Smooth muscle cell (in vitro differentiated cells): ENCODE measurements around the gene OSR1. TPM values are rescaled to one million over a fixed set of nuclear protein-coding genes. Genes with fewer than 3 reads are reported as not detected.
A peak's percentile ranks its signal among the peaks of the same experiment; 100 is the strongest.

Source experiments
- DNase-seq: peaks from one replicate; lab custom pipeline; 2025; ENCODE audit not compliant: unreplicated experiment; lab: John Stamatoyannopoulos, UW
- H2AFZ ChIP-seq: fragments of 200-600 bp; sonication (generic); 2 replicates; pipeline ENCODE4 v1.6.0; 2016; ENCODE audit warnings: antibody characterized with exemption, low read depth, mild to moderate bottlenecking
- H3F3A ChIP-seq: fragments of 200-600 bp; sonication (generic); 2 replicates; pipeline ENCODE4 v1.6.0; 2017; ENCODE audit warnings: antibody characterized with exemption, low read depth
- H3K27ac ChIP-seq: fragments of 200-600 bp; sonication (generic); 2 replicates; pipeline ENCODE4 v1.5.1; 2016; ENCODE audit warnings: low read depth, mild to moderate bottlenecking
- H3K27me3 ChIP-seq: fragments of 200-600 bp; sonication (generic); 2 replicates; pipeline ENCODE4 v1.6.1; 2016; ENCODE audit warnings: low read depth, mild to moderate bottlenecking
- H3K36me3 ChIP-seq: fragments of 200-600 bp; sonication (generic); 2 replicates; pipeline ENCODE4 v1.5.1; 2016; ENCODE audit warnings: low read depth
- H3K4me1 ChIP-seq: fragments of 200-600 bp; sonication (generic); 2 replicates; pipeline ENCODE4 v1.5.1; 2016; ENCODE audit warnings: low read depth
- H3K4me2 ChIP-seq: fragments of 200-600 bp; sonication (generic); 2 replicates; pipeline ENCODE4 v1.6.0; 2016; ENCODE audit warnings: mild to moderate bottlenecking
- H3K4me3 ChIP-seq: fragments of 200-600 bp; sonication (generic); 2 replicates; pipeline ENCODE4 v1.5.1; 2016; ENCODE audit warnings: mild to moderate bottlenecking
- H3K79me2 ChIP-seq: fragments of 200-600 bp; sonication (generic); 2 replicates; pipeline ENCODE4 v1.6.0; 2016; ENCODE audit warnings: low read depth, mild to moderate bottlenecking
- H3K9ac ChIP-seq: fragments of 200-600 bp; sonication (generic); 2 replicates; pipeline ENCODE4 v1.6.0; 2016; ENCODE audit warnings: low read depth
- H3K9me3 ChIP-seq: fragments of 200-600 bp; sonication (generic); replicated peaks from 2 replicates; pipeline ENCODE4 v1.5.1; 2016; ENCODE audit warnings: low read depth
- H4K20me1 ChIP-seq: fragments of 200-600 bp; sonication (generic); 2 replicates; pipeline ENCODE4 v1.6.0; 2016; ENCODE audit warnings: low read depth
- WGBS: methylation state at CpG from one replicate; pipeline ENCODE4 v1.1.7; 2016; ENCODE audit warnings: low lambda C conversion rate; 5-methylcytosine and 5-hydroxymethylcytosine counted together
- polyA plus RNA-seq: library from polyadenylated mRNA; unstranded; fragments of >200 nt; fragmentation: Nextera tagmentation; extraction: Ambion mirVana; gene quantifications from 2 replicates; pipeline ENCODE4 v1.2.1, GENCODE V29; 2016
- total RNA-seq: library from RNA; depleted of rRNA; stranded (reverse); fragments of >200 nt; gene quantifications from 2 replicates; pipeline ENCODE4 v1.2.3, GENCODE V29; 2014
- TF ChIP-seq, protein P1 (sequence below): fragments of 200-600 bp; sonication (generic); IDR thresholded peaks from 2 replicates; pipeline ENCODE4 v1.5.1; 2017; ENCODE audit warnings: borderline replicate concordance, mild to moderate bottlenecking, antibody characterized with exemption; ENCODE audit not compliant: insufficient read depth, poor library complexity, severe bottlenecking

The OSR1 gene
- total and polyA plus RNA-seq, 2 experiments from 2014 or later, result 0.85 to 1.4 TPM

DNA sequence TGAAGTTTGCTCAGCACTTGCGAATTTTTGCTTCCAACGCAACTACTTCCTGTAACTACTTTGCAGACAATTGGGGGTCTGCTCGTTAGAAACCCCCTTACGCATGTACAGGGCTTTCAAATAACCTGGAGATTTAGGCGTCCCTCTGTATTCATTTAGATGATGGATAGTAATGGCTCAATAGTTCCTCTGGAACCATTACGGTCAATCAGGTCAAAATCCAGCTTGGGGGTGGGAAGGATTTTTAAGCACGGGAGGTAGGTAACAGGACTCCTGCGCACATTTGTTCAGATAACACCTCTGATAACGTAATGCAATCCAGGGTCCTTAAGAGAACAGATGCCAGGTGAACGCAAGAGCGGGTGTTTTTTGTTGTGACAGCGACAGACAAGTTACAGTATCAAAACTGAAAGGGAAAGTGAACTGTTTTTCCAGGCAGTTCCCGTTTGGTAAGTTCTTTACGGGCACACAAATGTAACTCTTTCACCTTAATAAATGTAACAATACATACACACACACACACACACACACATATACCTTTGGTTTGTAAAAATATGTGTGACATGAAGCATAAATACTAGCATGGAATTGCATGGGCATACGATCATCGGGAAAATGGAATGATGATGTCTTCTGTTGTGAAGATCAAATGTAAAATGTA, 3.8 kb upstream of the OSR1 start:
- Histone ChIP-seq H3K9ac (no peak overlapping the region), H3K4me1 (peaks cover 15% of the 10 kb centered on the region), H3K79me2 (no peaks in the 10 kb centered on the region), H3K4me2 (peak overlapping the region; percentile 93), H3K9me3 (no peaks in the 10 kb centered on the region), H3K4me3 (peak overlapping the region; percentile 68), H2AFZ (peak overlapping the region; percentile 82), H3K36me3 (no peaks in the 10 kb centered on the region), H3K27ac (no peak overlapping the region), H3K27me3 (peaks cover 75% of the 10 kb centered on the region), H4K20me1 (no peaks in the 10 kb centered on the region), H3F3A (no peaks in the 10 kb centered on the region)
- WGBS, result 32% methylated on average over 16 of the region's 16 CpGs
- DNase-seq, result no peak
- TF ChIP-seq, protein P1, sequence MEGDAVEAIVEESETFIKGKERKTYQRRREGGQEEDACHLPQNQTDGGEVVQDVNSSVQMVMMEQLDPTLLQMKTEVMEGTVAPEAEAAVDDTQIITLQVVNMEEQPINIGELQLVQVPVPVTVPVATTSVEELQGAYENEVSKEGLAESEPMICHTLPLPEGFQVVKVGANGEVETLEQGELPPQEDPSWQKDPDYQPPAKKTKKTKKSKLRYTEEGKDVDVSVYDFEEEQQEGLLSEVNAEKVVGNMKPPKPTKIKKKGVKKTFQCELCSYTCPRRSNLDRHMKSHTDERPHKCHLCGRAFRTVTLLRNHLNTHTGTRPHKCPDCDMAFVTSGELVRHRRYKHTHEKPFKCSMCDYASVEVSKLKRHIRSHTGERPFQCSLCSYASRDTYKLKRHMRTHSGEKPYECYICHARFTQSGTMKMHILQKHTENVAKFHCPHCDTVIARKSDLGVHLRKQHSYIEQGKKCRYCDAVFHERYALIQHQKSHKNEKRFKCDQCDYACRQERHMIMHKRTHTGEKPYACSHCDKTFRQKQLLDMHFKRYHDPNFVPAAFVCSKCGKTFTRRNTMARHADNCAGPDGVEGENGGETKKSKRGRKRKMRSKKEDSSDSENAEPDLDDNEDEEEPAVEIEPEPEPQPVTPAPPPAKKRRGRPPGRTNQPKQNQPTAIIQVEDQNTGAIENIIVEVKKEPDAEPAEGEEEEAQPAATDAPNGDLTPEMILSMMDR, result no peak

DNA sequence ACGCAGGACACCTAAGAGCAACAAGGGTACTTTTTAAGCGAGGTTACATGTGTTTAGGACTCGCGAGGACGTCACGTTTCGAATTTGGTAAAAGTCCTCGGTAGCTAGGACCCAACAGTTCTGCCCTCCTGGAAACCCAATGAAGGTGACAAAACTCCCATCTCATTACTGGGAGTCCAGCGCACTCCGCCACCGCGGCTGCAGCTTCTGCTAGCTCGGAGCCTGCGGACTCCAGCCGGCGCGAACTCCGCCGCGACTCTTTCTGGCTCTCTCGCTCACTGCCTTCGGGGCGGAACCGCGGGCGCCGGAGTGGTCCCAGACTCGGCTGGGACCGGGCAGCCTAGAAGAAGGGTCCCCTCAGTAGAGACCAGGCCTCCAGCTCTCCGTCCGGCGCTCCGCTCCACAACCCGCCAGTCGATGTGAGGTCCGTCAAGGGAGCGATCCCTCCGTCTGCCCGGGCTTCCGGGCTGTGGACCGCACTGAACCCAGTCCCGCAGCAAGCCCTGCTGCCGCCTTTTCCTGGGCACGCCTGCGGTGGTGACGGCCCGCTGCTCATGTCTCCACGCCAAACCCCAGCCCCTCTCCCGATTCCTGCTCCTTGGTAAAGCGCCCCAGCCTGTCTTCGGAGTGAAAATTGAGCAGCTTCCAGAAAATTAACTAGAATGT, 3.0 kb upstream of the OSR1 start:
- no peaks in the 10 kb centered on the region for H3K79me2 ChIP-seq
- H2AFZ ChIP-seq, result peak overlapping the region; percentile 82
- TF ChIP-seq, protein P1, result no peak
- no peaks in the 10 kb centered on the region for H3K36me3 ChIP-seq
- peaks cover 83% of the 10 kb centered on the region for H3K27me3 ChIP-seq
- 8% methylated on average over 50 of the region's 51 CpGs for WGBS
- H3K27ac ChIP-seq, result no peak overlapping the region
- DNase-seq, result no peak
- H3F3A ChIP-seq, result no peaks in the 10 kb centered on the region
- peak overlapping the region; percentile 93 for H3K4me2 ChIP-seq
- no peaks in the 10 kb centered on the region for H3K9me3 ChIP-seq
- peak overlapping the region; percentile 68 for H3K4me3 ChIP-seq
- H4K20me1 ChIP-seq, result no peaks in the 10 kb centered on the region
- no peak overlapping the region for H3K9ac ChIP-seq
- peaks cover 19% of the 10 kb centered on the region for H3K4me1 ChIP-seq

DNA sequence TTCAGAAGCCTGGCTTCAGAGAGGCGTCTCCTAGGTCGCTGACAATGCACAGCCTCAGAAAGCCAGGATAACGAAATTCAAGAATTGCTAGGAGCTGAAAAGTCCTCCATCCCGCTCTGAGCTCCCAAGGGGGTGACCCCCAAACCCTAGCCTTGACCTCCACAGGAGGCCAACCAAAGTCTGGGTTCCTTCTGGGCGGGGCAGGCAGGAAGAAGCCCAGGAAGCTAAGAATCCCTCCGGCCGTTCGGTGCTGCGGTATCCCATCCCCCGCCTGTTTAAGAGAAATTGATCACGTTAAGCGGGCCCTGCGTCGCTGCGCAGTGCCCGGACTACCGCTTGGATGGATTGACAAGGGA, 2.5 kb upstream of the OSR1 start:
- no peak overlapping the region for H3K9ac ChIP-seq
- H4K20me1 ChIP-seq, result no peaks in the 10 kb centered on the region
- no peaks in the 10 kb centered on the region for H3K9me3 ChIP-seq
- H3K4me3 ChIP-seq, result peak overlapping the region; percentile 68
- peaks cover 20% of the 10 kb centered on the region for H3K4me1 ChIP-seq
- WGBS, result 24% methylated on average over 17 of the region's 17 CpGs
- TF ChIP-seq, protein P1, result no peak
- peaks cover 87% of the 10 kb centered on the region for H3K27me3 ChIP-seq
- H3K79me2 ChIP-seq, result no peaks in the 10 kb centered on the region
- H3F3A ChIP-seq, result no peaks in the 10 kb centered on the region
- H3K4me2 ChIP-seq, result peak overlapping the region; percentile 93
- H2AFZ ChIP-seq, result no peak overlapping the region
- H3K27ac ChIP-seq, result no peak overlapping the region
- H3K36me3 ChIP-seq, result no peaks in the 10 kb centered on the region
- DNase-seq, result no peak
